Brain microvascular endothelial cell (primary cell): ENCODE measurements around the gene CAPN9.

Experiments used
- DNase-seq: peaks from one replicate; pipeline ENCODE4 v3.0.0-alpha.2; 2020
- H3K27ac ChIP-seq: fragments of 250-450 bp; sonication (Bioruptor Pico); 2 replicates; pipeline ENCODE4 v1.5.1; 2020; ENCODE audit warnings: mild to moderate bottlenecking, moderate library complexity
- H3K27me3 ChIP-seq: fragments of 250-450 bp; sonication (Bioruptor Pico); replicated peaks from 2 replicates; pipeline ENCODE4 v1.5.1; 2020; ENCODE audit warnings: mild to moderate bottlenecking
- H3K36me3 ChIP-seq: fragments of 250-450 bp; sonication (Bioruptor Pico); replicated peaks from 2 replicates; pipeline ENCODE4 v1.5.1; 2020; ENCODE audit warnings: mild to moderate bottlenecking
- H3K4me3 ChIP-seq: 2 replicates; pipeline ENCODE4 v1.5.1; 2011; ENCODE audit warnings: low read depth, mild to moderate bottlenecking, control low read depth, low read length, moderate library complexity
- in situ Hi-C: cut with HindIII; loops from 2 replicates; pipeline ENCODE4 v1.10.0; 2017; ENCODE audit warnings: low sequenced_read_pairs, low pct_ligation_motif_present
- TF ChIP-seq, protein P1 (sequence below): IDR thresholded peaks from 2 replicates; pipeline ENCODE4 v1.5.1; 2011; ENCODE audit warnings: low read depth, mild to moderate bottlenecking, moderate library complexity, low read length, control low read depth, inconsistent platforms; ENCODE audit errors: missing control alignments

Gene CAPN9

DNA sequence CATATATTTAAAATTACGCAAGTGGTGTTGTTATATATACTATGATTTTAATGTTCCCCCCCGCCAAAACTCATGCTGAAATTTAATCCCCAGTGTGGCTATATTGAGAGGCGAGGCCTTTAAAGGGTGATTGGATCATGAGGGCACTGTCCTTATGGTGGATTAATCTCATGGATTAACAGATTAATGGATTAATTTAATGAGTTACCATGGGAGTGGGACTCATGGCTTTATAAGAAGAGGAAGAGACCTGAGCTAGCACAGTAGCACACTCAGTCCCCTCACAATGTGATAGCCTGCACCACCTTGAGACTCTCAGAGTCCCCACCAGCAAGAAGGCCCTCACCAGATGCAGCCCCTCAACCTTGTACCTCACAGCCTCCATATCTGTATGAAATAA is 86.3 kb downstream of the CAPN9 start:
- Histone ChIP-seq H3K27me3 (no peaks in the 10 kb centered on the region), H3K36me3 (peaks cover 10% of the 10 kb centered on the region), H3K27ac (no peak overlapping the region), H3K4me3 (no peak overlapping the region)
- TF ChIP-seq, protein P1, sequence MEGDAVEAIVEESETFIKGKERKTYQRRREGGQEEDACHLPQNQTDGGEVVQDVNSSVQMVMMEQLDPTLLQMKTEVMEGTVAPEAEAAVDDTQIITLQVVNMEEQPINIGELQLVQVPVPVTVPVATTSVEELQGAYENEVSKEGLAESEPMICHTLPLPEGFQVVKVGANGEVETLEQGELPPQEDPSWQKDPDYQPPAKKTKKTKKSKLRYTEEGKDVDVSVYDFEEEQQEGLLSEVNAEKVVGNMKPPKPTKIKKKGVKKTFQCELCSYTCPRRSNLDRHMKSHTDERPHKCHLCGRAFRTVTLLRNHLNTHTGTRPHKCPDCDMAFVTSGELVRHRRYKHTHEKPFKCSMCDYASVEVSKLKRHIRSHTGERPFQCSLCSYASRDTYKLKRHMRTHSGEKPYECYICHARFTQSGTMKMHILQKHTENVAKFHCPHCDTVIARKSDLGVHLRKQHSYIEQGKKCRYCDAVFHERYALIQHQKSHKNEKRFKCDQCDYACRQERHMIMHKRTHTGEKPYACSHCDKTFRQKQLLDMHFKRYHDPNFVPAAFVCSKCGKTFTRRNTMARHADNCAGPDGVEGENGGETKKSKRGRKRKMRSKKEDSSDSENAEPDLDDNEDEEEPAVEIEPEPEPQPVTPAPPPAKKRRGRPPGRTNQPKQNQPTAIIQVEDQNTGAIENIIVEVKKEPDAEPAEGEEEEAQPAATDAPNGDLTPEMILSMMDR, result no peak
- in situ Hi-C loops, result no loop called here
- no peak for DNase-seq

DNA sequence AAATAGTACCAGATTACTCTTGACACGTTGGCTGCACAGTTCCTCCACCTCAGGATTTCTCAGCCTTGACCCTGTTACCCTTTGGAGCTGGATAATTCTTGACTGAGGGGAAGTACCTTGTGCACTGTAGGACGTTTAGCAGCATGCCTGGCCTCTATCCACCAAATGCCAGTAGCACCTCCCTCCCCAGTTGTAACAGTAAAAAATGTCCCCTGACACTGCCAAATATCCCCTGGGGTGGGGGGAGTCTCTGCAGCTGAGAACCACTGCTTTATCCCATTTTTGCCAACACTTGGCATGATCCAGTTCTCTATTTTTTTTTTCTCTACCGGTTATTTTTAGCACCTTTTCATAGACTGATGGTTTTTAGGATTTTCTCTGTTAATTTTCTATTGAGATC is 87.1 kb downstream of the CAPN9 start:
- H3K27me3 ChIP-seq, result no peaks in the 10 kb centered on the region
- H3K36me3 ChIP-seq, result peaks cover 16% of the 10 kb centered on the region
- no peak overlapping the region for H3K27ac ChIP-seq
- no peak overlapping the region for H3K4me3 ChIP-seq
- TF ChIP-seq, protein P1, result no peak
- DNase-seq, result no peak
- in situ Hi-C loops, result no loop called here

DNA sequence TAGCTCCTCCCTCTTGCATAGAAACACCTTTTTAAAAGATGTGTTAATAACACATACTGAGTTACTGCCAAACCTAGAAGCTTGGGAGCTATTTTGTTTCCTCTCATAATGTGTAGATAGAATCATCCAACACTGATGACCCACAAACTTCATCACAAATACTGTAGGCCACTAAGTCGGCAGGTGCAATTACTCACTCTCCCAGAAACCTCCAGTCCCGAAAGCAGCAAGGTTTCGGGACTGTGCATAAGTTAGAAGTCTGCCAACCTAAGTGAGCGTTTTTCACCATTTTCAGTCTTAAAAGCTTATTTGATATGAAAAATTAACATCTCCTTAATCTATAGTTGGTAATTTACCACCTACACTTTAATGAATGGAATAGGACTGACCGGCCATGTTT is 89.2 kb downstream of the CAPN9 start:
- Histone ChIP-seq H3K27me3 (no peaks in the 10 kb centered on the region), H3K4me3 (no peak overlapping the region), H3K36me3 (peaks cover 17% of the 10 kb centered on the region), H3K27ac (no peak overlapping the region)
- DNase-seq, result no peak
- in situ Hi-C loops, result no loop called here
- TF ChIP-seq, protein P1, result no peak

DNA sequence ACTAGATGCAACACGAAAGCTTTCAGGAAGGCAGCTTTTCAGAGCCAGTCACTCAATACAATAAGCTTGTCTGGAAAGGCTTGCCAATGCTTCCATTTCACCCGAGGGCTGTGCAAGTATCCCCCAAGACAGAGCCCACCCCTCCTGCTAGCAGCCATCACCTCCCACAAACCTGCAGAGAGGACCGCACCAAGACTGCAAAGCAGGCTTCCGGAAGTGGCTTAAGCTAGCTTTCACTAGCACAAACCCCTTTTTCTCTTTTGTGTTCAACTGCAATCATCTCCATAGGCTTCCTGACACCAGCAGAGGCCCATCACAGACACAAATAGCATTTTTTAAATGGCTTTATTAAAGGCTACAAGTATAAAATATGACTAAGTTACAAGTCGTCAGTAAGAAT is 89.6 kb downstream of the CAPN9 start:
- DNase-seq, result no peak
- Histone ChIP-seq H3K36me3 (peaks cover 19% of the 10 kb centered on the region), H3K27me3 (no peaks in the 10 kb centered on the region), H3K4me3 (no peak overlapping the region), H3K27ac (no peak overlapping the region)
- in situ Hi-C loops, result no loop called here
- TF ChIP-seq, protein P1, result no peak

DNA sequence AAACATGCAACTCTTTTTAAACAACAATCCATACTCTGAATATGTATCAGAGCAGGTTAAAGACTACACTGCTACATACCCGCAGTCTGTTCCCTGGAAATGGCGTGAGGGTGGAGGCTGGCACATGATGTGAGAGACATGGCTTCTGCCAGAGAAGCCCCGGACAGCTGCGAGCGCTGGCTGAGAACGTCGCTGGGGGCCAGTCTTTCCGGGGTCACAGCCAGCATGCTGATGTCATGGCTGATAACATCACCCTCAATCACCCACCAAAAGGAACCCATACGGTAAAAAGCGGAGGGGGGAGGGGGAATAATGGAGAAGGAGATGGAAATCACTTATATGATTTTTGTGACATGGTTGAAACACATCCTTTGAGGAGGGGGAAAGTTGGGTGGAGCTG is 92.0 kb downstream of the CAPN9 start:
- peaks cover 31% of the 10 kb centered on the region for H3K36me3 ChIP-seq
- in situ Hi-C loops, result no loop called here
- H3K27me3 ChIP-seq, result no peaks in the 10 kb centered on the region
- H3K27ac ChIP-seq, result no peak overlapping the region
- TF ChIP-seq, protein P1, result no peak
- no peak overlapping the region for H3K4me3 ChIP-seq
- DNase-seq, result no peak

DNA sequence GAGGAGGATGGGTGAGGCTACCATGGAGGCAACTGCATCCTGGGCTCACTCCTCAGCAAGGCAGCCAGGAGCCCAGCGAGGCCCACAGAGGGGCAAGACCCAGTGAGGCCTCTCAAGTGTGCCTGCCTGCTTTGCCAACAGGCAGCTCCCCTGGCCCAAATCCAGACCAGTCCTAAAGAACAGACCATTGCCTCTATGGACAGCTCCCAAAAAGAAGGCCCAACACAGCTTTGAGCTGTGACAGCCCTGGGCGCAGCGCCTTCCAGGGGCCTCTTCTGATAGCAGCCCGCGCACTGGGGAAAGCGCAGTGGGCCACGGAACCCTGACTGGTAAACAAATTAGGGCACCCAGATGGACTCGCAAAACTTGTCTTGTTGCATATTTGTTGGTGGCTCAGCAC is 95.6 kb downstream of the CAPN9 start:
- in situ Hi-C loops, result no loop called here

More for the DNA sequence above, 95.6 kb downstream of the CAPN9 start:
- H3K27me3 ChIP-seq, result no peaks in the 10 kb centered on the region
- H3K27ac ChIP-seq, result no peak overlapping the region
- peaks cover 26% of the 10 kb centered on the region for H3K36me3 ChIP-seq
- no peak for DNase-seq
- H3K4me3 ChIP-seq, result no peak overlapping the region
- TF ChIP-seq, protein P1, result no peak
